ENCODE measurements around the gene SH3RF3.
"Not testable (repeated sequence)": the region's sequence is repeated elsewhere in the genome, so short reads cannot be mapped to it uniquely, and the experiment has no call there.

The SH3RF3 gene

GRCh38 chr2:109218087-109218791 is 89.2 kb downstream of the SH3RF3 start:
- DNase-seq (ENCODE audit: low read depth in 2 of 2): no peak

- no peak for DNase-seq (ENCODE audit: low read depth in 2 of 2)
Observed at GRCh38 chr2:109218792-109219126, 89.8 kb downstream of the SH3RF3 start.

DNA sequence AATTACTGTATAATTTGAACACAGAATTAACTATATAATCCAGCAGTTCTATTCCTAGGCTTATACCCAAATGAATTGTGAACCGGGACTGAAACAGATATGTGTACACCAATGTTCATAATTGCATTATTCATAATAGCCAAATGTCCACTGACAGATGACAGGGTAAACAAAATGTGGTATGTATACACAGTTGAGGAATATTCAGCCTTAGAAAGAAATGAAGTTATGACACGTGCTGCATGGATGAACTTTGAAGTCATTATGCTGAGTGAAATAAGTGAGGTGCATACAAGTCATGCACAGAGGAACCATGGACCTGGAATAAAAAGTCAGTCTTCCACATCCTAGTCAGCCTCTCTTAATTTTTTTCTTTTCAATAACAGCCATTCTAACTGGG is 91.9 kb downstream of the SH3RF3 start:
- DNase-seq (ENCODE audit: low read depth in 2 of 2): no peak

GRCh38 chr2:109221316-109221715 is 92.3 kb downstream of the SH3RF3 start:
- not testable (repeated sequence) for DNase-seq (ENCODE audit: low read depth in 2 of 2)

- DNase-seq (ENCODE audit: low read depth in 2 of 2): no peak
Observed at GRCh38 chr2:109222422-109222821, 93.4 kb downstream of the SH3RF3 start.

DNA sequence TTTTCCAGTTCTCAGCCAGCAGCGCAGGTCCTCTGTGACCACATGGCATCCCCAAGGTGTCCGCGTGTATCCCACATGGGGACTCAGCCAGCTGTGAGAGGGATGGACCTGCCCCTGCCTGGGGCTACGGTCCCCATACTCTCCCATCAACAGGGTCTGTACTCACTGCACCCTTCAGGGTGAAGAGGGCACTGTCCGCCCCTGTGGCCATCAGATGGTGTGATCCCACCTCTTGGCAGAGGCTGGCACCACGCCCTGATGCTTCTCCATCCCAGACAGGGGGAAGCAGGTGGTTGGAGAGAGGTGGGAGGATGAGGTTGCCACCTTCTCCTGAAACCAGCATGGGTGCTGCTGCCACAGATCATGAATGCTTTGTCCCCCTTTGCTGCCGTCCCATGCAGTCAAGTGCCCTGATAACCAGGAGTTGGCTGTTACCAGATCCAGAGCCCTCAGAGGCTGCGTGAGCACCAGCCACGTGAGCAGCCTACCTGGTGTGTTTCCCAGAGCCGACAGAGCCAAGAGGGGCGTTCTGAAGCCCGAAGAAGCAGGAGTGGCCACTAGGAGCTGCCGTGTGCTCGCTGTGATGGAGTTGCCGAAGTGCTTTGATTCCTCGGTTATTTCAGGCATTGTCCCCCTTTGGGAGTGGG is 93.9 kb downstream of the SH3RF3 start:
- no peak for DNase-seq (ENCODE audit: low read depth in 2 of 2)

- DNase-seq (ENCODE audit: low read depth in 2 of 2): no peak
Observed at GRCh38 chr2:109223490-109223889, 94.5 kb downstream of the SH3RF3 start.

DNA sequence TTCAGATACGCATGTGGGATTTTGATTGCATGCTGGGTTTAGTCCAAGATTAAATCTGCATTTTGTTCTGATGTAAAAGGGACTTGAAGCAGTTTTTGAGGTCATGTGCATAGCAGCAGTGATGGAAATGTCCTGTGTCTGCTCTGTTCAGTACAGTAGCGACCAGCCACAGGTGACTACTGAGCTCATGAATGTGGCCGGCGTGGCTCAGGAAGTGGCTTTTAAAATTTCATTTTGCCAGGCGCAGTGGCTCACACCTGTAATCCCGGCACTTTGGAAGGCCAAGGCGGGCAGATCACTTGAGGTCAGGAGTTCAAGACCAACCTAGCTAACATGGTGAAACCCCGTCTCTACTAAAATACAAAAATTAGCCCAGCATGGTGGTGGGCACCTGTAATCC is 95.3 kb downstream of the SH3RF3 start:
- DNase-seq (ENCODE audit: low read depth in 2 of 2): not testable (repeated sequence)

DNA sequence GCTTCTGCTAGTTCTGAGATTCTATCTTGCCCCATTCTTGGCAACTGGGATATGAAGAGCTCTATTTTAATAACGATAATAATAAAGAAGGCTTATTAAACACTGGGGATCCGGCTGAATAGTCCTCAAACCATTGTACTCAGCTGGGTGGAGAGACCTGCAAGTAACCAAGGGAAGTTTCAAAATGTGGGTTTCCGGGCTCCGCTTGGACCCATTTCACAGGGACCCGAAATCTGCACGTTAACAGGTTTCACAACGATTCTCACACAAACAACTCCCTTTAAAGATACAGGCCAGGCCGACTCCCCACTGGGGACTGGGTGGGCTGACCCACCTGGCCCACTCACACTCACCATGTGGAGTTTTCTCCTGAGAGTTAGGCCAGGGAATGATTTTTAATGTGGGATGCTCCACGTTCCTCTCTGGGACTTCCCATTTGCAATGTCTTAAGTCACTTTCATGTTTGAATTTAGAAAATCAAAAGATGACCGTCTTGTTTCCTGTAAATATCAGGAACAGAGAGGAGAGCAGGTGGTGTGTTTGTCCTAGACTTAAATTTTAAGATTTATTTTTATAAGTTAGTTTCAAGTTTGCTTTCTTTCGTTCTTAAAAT is 96.3 kb downstream of the SH3RF3 start:
- no peak for DNase-seq (ENCODE audit: low read depth in 2 of 2)

DNA sequence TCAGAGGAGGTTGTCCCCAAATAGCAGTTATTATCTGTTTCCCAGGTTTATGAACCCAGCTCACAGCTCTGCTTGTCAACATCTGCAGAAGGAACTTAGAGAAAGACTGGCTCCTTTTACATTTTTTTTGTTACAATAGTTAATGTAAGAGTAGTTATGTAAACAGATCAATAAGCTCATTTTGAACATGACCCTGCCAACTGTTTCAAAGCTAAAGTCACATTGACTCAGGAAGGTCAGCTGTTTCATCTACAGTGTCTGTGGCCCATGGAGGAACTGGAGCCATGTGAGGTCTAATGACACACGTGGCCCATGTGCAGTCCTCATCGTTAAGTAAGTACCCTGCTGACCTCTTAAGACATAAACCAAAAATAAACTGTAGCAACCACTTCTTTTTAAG is 97.1 kb downstream of the SH3RF3 start:
- no peak for DNase-seq (ENCODE audit: low read depth in 2 of 2)

DNA sequence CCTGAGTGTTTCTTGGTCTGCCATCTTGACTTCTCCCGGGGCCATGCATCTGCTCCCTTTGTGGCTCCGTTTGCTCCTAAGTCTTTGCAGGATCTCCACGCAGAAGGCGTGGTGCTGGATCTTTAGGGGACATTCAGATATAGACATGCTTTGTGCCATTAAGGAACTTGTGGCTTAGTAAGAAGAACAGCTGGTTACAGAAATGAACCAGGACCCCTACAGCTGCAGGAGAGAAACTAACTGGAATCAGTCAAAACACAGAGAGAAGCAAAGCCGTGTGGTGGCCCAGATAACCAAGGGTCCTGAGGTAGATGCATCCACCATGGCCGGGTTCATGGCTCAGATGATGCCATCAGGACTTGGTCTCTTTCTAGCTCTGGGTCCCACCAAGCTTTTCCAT is 97.6 kb downstream of the SH3RF3 start:
- no peak for DNase-seq (ENCODE audit: low read depth in 2 of 2)

DNA sequence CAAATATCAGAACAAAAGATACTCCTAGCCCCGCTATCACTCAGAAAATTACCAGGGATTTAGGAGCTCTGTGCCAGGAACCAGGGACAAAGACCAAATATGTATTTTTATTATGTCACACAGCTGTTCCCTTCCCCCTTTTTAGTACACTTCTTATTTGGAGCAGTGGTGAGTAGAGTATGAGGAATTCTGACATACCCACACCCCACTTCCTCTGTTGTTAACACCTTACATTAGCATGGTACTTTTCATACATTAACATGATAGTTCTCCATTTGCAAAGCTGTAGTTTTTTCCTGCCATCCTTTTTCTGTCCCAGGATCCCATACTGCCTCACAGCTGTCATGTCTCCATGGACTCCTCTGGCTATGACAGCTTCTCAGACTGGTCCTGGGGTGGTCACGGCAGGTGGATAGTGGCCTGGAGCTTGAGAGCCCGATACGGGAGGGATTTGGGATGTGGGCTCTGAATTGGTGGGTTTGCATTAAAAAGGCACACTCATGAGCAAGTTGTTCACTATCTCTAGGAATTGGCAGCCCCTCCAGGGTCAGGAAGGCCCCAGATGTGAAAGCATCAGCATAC is 100.2 kb downstream of the SH3RF3 start:
- no peak for DNase-seq (ENCODE audit: low read depth in 2 of 2)

DNA sequence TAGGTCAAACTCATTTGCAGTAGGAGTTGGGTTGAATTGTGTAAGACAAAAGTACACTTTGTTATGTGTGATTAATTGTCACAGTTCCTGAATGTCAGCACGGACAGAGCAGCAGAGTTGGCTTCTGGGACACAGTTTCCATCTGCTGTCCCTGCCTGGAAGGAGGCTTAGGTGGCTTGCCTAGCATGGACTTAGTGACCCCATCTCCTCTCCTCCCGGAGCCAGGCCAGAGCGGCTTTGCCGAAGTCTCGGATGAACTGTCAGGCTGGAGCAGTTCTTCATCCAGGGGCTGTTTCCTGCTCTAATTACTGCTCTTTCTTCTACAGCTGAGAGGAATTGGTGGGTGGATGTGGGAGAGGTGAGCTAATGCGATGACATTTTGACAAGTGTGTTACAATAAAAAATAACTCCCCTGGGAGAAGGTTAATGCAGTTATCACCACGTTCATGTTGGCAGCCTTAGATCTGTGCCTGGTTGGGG is 102.0 kb downstream of the SH3RF3 start:
- no peak for DNase-seq (ENCODE audit: low read depth in 2 of 2)

DNA sequence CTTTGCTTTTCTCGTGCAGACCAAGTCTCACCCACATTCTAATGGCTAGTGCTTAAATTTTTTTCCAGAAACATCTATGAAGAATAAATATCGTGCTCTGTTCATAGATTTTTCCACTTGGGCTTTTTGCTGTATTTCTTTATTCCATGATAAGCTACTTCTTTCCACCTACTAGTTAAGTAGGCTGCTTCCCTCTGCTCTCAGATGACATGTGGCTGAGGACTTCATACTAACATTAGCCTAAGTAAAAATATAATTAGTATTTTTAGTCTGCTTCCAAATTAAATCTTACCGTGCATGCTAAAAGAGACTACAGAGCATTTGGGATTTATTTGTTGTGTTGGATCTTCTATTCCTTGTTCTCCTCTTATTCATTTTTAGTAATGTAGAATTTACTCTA is 102.4 kb downstream of the SH3RF3 start:
- no peak for DNase-seq (ENCODE audit: low read depth in 2 of 2)

- DNase-seq (ENCODE audit: low read depth in 2 of 2): no peak
Observed at GRCh38 chr2:109231996-109232705, 103.1 kb downstream of the SH3RF3 start.

- no peak for DNase-seq (ENCODE audit: low read depth in 2 of 2)
Observed at GRCh38 chr2:109232909-109233308, 103.9 kb downstream of the SH3RF3 start.

DNA sequence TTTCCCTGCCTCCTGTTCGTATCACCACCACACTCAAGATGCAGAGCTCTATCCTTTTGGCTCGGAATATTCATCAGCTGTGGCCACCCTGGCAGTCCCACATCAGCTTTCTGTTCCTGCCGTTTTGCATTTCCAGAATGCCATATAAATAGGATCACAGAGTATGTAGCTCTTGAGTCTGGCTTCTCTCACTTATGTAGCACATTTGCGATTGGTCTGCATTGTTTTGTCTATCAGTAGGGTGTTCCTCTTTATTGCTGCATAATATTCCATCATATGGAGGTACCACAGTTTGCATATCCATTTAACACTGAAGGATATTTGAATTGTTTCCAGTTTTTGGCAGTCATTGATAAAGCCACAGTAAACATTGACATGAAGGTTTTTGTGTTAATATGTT is 104.6 kb downstream of the SH3RF3 start:
- no peak for DNase-seq (ENCODE audit: low read depth in 2 of 2)

- DNase-seq (ENCODE audit: low read depth in 2 of 2): no peak
Observed at GRCh38 chr2:109234355-109234754, 105.3 kb downstream of the SH3RF3 start.

- DNase-seq (ENCODE audit: low read depth in 2 of 2): no peak
Observed at GRCh38 chr2:109236147-109236546, 107.1 kb downstream of the SH3RF3 start.

DNA sequence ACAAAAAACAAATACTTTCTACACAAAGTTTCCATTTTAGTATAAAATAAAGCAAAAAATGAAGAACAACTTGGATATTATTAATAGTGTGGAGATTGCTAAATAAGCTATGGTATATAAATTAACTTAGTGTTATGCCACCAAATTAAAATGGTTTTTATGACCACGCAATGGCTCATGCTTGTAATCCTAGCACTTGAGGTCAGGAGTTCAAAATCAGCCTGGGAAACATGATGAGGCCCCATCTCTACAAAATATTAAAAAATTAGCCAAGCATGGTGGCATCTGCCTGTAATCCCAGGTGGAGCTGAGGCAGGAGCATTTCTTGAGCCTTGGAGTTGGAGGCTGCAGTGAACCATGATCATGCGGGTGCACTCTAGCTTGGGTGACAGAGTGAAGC is 108.8 kb downstream of the SH3RF3 start:
- DNase-seq (ENCODE audit: low read depth in 2 of 2): no peak

DNA sequence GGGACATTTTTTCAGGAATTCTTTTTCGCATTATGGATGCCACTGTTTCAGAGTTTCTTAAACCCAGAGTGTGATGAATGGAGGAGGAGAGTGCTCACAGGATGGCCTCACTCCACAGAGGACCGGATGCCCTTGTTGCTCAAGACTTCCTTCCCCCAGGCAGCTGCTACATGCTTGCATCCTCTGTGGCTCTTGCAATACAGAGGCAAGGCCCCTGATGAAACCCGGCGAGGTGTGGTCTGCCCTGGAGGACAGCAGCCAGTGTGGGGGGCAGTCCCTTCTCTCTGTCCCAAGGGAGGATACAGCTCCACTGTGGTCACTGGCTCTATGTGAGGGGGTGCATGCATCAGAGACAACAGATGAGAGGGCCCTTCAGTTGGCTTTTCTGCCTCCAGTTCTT is 109.6 kb downstream of the SH3RF3 start:
- DNase-seq (ENCODE audit: low read depth in 2 of 2): no peak

DNA sequence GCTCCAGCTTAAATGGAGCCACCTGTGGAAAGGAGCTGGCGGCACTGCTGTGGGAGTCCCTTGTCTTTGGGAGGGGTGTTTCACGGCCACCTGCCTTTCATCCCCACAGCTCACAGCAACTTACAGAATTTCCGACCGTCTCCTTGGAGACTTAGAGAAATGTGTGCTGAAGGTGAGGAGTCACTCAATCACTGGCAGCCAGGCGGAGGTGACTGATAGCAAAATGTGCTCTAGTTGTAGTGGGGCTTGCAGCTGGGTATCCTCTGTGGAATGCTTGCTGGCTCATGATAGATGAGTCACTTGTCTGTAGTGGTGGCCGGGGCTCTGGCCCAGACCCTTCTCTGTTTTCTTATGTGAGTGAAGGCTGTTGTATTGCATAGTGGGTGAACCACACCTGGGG is 110.7 kb downstream of the SH3RF3 start:
- DNase-seq (ENCODE audit: low read depth in 2 of 2): no peak

Data from stimulated activated CD8-positive, alpha-beta memory T cell treated with anti-CD3 and anti-CD28 coated beads, Interleukin-15, amount 100 ng/mL, for 48 hours (primary cell).